GM18520 (cell line): ENCODE data around the gene CDC37L1.

ENCODE experiments used
- ATAC-seq: cut with Tn5 transposase; IDR thresholded peaks from one replicate; pipeline ENCODE4 v1.9.1; 2021; ENCODE audit not compliant: unreplicated experiment

Gene CDC37L1

DNA sequence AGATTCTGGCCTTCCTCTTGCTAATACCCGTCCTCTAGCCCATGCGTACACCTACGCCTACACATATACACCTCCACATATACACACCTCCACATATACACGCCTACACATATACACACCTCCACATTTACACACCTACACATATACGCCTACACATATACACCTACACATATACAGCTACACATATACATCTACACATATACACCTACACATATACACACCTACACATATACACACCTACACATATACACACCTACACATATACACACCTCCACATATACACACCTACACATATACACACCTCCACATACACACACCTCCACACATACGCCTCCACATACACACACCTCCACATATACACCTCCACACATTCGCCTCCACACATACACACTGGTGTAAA lies 34.5 kb downstream of the CDC37L1 start:
- no peak for ATAC-seq

- no peak for ATAC-seq
Measured at GRCh38 chr9:4714266-4715016, 35.1 kb downstream of the CDC37L1 start.

DNA sequence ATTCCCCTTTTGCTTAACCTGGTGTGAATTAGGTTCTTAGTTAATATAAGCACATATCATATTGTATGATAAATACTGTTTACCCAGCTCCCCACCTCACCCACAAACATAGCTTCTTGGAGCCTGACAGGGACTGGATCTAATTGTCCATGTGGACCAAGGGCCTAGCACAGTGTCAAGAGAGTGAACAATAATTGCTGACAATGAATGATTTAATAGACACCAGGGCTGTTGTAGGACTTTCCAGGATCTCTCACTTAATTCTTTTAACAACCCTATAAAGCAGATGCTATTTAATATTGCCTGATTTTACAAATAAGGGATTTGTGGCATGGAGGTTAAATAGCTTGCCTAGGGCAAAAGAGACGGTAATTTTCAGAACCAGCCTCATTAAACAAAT lies 36.8 kb downstream of the CDC37L1 start:
- ATAC-seq = no peak

DNA sequence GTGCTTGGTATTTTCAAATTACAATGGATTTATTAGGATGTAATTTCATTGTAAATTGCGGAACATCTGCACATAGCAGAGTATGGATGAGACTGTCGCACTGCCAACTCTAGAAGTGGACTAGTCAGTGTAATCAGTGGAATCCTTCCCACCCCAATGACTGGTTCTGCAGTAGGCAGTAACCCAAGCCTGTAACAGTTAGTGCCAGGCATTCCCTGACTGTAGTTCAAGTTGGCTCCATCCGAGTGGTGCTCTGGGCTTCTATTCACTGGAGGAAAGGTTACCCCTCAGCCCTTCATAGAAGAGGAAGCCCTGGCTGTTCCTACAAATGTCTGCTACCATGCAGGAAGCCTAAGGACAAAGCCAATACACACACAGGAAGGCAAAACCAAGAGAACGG lies 38.4 kb downstream of the CDC37L1 start:
- no peak for ATAC-seq

GRCh38 chr9:4718911-4719310 lies 39.5 kb downstream of the CDC37L1 start:
- ATAC-seq = no peak

GRCh38 chr9:4721736-4722135 lies 42.4 kb downstream of the CDC37L1 start:
- no peak for ATAC-seq

DNA sequence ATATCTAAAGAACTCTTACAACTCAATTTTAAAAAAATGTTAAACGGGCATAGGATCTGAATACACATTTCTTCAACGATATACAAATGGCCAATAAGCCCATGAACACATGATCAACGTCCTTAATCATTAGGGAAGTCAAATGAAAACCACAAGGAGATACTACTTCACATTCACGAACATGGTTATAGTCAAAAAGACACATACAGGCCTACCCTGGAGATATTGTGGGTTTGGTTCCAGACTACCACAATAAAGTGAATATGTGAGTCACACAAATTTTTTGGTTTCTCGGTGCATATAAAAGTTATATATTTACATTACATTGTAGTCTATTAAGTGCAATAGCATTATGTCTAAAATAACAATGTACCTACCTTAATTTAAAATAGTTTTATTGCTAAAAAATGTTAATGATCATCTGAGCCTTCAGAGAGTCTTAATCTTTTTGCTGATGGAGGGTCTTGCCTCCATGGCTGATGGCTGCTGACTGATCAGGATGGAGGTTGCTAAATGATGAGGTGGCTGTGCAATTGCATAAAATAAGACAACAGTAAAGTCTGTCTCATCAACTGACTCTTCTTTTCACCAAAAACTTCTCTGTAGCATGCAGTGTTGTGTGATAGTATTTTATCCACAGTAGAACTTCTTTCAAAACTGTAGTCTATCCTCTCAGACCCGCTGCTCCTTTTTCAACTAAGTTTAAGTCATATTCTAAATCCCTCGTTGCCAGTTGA lies 46.5 kb downstream of the CDC37L1 start:
- ATAC-seq = no peak

- ATAC-seq = no peak
Measured at GRCh38 chr9:4727593-4727992, 48.2 kb downstream of the CDC37L1 start.

- no peak for ATAC-seq
Measured at GRCh38 chr9:4732890-4733289, 53.5 kb downstream of the CDC37L1 start.

DNA sequence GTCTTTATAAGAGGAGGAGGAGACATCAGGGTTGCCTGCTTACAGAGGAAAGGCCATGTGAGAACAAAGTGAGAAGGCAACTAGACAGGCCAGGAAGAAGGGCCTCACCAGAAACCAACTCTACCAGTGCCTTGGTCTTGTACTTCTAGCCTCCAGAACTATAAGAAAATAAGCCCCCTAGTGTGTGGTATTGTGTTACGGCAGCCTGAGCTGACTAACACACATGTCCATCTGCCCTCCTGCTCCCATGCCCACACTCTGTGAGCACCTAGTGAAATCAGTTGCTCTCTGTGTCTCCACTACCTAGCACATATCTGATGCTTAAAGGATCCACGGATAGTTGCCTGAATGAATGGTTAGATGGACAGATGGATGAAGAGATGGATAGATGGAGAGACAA lies 54.8 kb downstream of the CDC37L1 start:
- no peak for ATAC-seq

DNA sequence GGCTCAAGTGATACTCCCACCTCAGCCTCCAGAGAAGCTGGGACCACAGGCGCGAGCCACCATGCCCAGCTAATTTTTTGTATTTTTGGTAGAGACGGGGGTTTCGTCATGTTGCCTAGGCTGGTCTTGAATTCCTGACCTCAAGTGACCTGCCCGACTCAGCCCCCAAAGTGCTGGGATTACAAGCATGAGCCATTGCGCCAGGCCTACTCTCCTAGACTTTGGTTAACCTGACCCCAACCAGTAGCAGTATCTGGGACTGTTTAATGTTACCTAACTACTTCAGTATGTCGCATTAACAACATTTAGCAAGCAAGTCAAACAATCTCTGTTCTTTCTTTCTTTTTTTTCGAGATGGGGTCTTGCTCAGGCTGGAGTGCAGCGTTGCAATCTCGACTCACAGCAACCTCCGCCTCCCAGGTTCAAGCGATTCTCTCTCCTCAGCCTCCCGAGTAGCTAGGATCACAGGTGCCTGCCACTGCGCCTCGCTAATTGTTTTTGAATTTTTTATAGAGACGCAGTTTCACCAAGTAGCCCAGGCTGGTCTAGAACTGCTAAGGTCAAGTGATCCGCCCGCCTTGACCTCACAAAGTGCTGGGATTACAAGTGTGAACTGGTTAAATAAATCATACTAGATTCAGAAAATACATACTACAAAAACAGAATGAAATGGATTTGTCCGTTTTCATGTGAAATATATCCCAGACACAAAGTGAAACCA lies 59.7 kb downstream of the CDC37L1 start:
- ATAC-seq = no peak

GRCh38 chr9:4739587-4740387 lies 60.4 kb downstream of the CDC37L1 start:
- no peak for ATAC-seq

DNA sequence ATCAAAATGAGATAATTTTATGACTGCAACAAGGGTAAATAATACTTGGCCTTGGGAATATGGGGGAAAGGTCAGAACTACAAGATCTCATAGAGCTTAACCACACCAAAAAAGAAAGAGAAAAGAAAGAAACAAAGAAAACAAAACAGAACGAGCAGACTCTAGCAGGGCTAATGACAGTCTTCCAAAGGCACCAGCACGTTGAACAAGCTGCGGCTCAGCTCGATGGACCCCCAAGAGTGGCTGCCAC lies 60.9 kb downstream of the CDC37L1 start:
- ATAC-seq = no peak

DNA sequence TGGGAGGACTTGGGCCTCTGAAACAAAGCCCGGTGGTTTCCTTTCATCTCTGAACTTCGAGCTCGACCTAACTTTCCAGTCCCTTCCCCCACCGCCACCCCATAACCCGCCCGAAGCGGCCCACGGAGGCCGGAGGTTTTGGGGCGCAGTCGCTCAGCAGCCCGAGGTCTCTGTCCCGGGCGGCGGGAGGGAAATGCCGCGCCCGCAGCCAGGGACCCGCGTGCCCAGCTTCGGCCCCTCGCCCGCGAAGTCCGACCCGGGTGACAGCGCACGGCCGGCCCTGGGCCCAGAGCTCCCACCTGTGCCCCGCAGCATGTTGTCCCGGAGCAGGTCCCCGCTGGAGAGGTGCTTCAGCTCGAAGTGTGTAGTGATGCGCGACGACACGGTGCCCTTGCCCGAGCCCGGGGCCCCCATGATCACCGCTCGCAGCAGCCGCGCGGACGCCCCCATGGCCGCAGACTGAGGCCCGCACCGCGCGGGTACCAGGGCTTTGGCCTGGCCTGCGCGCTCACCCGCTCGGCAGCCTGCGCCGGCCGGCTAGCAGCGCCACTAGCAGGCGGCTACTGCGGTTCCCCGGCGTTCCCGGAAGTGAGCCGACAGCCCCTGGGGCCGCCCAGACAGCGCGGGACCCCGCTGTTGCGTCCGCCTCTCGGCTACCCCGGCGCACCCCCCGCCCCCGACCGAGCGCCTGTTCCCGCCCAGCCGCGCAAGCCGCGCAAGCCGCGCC lies 61.4 kb downstream of the CDC37L1 start, which contains the start of gene AK3:
AK3 (minus strand) TSS at position 565 of the 727 bp plus-strand sequence; CDS start at position 450, 115 bp downstream.
- peak; percentile 80 for ATAC-seq

DNA sequence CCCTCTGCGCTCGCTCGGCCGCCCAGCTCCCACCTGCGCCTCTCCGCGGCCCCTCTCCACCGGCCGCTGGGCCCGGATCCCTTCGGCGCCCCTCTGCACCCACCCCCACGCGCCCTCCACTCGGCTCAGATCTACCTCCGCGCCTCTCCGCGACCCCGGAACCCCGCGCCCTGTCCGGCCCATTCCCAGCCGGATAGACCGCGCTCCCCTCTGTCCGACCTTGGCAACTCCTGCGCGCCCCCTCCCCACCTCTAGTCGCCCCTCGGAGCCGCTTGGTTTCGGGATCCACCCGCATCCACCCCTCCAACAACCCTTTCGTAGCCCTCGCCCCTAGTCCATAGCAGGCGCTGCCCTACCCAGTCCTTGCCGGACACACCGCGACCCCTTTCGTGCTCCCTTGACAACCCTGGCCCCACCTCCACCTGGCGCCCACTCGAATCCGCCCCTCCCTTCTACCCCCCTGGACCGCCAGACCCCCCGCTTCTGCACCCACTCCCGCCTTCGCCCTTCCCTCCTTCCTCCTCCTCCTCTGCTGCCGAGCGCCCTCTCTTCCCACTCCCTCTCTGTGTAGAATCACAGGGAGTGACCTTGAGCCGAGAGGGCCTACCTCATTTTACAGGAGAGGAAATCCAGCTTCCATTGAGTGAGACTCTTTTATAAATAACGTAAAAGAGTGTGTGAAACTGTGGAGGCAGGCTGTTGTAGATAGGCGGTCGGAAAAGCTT lies 62.2 kb downstream of the CDC37L1 start:
- no peak for ATAC-seq

DNA sequence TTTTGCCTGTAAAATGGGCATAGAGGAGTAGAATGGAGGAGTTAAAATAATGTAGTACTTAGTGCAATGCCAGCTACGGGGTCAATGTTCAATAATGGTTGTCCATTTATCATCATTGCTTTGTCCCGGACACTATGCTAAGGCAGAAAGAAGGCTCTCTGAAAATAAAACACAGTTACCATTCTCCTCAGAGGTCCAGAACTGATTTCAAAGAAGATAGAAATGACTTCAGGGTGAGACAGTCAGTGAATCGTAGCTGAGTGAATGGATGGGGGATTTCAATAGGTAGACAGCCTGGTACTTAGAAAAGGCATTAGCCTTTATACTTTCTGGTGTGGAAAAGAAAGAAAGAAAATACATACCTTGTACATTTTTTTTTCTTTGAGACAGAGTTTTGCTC lies 62.9 kb downstream of the CDC37L1 start:
- ATAC-seq = no peak

GRCh38 chr9:4743131-4743875 lies 63.9 kb downstream of the CDC37L1 start:
- no peak for ATAC-seq

DNA sequence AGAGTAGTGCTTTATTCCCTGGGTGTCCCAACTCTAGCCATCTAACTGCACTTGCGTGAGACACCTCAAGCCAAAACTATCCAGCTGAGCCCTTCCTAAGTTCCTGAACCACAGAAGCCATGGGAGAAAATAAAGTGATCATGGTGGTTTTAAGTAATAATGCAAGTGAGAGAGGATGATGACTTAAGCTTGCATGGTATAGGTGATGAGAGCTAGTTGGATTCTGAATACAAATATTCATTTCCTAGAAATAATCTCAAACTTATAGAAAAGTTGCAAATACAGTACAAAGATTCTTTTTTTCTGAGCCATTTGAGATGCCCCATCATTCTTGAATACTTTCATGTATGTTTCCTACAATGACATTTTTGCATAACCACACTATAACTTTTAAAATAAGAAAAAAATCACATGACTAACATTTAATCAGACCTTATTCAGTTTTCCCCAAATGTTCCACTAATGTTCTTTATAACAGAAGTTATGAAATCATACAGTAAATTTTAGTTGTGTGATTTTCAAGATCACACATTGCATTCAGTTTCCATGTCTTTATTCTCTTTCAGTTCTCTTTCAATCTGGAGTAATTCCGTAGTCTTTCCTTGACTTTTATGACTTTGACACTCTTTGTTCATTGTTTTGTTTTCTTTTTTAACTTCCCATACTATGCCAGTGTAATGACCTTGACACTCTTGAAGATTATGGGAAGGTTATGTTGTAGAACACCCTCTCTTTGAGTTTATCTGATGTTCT lies 67.1 kb downstream of the CDC37L1 start:
- no peak for ATAC-seq

GRCh38 chr9:4748612-4749011 lies 69.2 kb downstream of the CDC37L1 start:
- ATAC-seq = no peak
